ENCODE results near the gene PARP15.

DNA sequence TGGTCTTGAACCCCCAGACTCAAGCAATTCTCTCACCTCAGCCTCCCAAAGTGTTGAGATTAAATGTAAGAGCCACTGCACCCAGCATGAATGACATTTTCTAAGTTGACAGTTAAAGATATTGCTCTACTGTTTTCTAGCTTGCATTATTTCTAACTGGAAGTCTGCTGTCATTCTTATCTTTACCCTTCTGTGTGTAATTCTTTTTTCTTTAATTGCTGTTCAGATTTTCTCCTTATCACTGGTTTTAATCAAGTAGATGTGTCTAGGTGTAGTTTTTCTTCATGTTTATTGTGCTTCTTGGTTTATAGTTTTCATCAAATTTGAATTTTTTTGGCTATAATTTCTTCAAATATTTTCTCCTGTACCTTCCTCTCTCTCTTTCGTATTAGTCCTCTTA is 4.9 kb downstream of the PARP15 start:
- TF ChIP-seq CTCF (conservative IDR thresholded peaks at IDR 0.05; ENCODE audit: low read depth in 2 of 2) = no peak
- TF ChIP-seq EZH2phosphoT487 (IDR thresholded peaks at IDR 0.05; ENCODE audit: unreplicated experiment) = no peak
- TF ChIP-seq STAT1 (IDR thresholded peaks at IDR 0.05; ENCODE audit: unreplicated experiment) = no peak
- TF ChIP-seq POLR2AphosphoS5 (IDR thresholded peaks at IDR 0.05; ENCODE audit: low read depth) = no peak
